ENCODE measurements around the gene UBB. TPM values are rescaled to one million over a fixed set of nuclear protein-coding genes. Genes with fewer than 3 reads are reported as not detected.

The UBB gene
- total RNA-seq, 2 experiments from 2014 or later = 1,291 to 2,854 TPM

GRCh38 chr17:16415031-16415924 is 34.4 kb downstream of the UBB start, which contains the start of gene TRPV2:
Gene TRPV2, plus strand, starts transcription at chr17:16415571. Its CDS starts 2,098 bp downstream, at chr17:16417669.
- Histone ChIP-seq H3K79me2 (ENCODE audit: insufficient read depth, low read depth, low read length) (no peaks in the 10 kb centered on the region), H2AFZ (ENCODE audit: low read length) (peak within 1 kb of the TSS; percentile 83; the same call in 1 of the 2 replicates), H4K20me1 (ENCODE audit: insufficient read depth, low read length) (no peaks in the 10 kb centered on the region), H3K4me2 (ENCODE audit: low read length) (peak within 1 kb of the TSS; percentile 94), H3K4me1 (ENCODE audit: insufficient read depth, low read length, poor library complexity, severe bottlenecking) (peaks cover 35% of the 10 kb centered on the region), H3K9me2 (ENCODE audit: insufficient read depth, low read length) (no peaks in the 10 kb centered on the region), H3K9me3 (ENCODE audit: low read length) (no peaks in the 10 kb centered on the region), H3K27ac (ENCODE audit: low read depth, low read length, poor library complexity, severe bottlenecking) (peak within 1 kb of the TSS; percentile 5), H3K36me3 (ENCODE audit: insufficient read depth, low read length) (peaks cover 7% of the 10 kb centered on the region; the same call in 1 of the 2 replicates), H3K4me3 (ENCODE audit: low read depth, low read length, poor library complexity, severe bottlenecking) (peak within 1 kb of the TSS; percentile 71)
- no peak for TF ChIP-seq EZH2phosphoT487 (IDR thresholded peaks at IDR 0.05; ENCODE audit: borderline replicate concordance, low read depth, low read length)
- peak; percentile 85 for TF ChIP-seq CTCF (conservative IDR thresholded peaks at IDR 0.05; ENCODE audit: low read length)
- intact Hi-C loops (cut with micrococcal nuclease; ENCODE audit: unreplicated experiment) = loop anchor here (1.0 kb wide), 2 partner anchors 29 to 52 kb away; no protein-coding TSS in a partner anchor
- no TSS peak for BruUV-seq (replicated peaks)
- CTCF ChIA-PET (ENCODE audit: unreplicated experiment) = interaction anchor here (0.6 to 1.5 kb wide), 4 partner anchors 10 to 51 kb away, joined by 3 to 9 read pairs (median 5); no protein-coding TSS in a partner anchor
- POLR2A ChIA-PET = interaction anchor here (0.5 to 1.6 kb wide), 5 partner anchors 17 to 60 kb away, joined by 3 to 6 read pairs (median 3); partner anchors contain the start of gene UBB
- peak; percentile 80 for DNase-seq (ENCODE audit: low spot score)

- peaks cover 7% of the 10 kb centered on the region; the same call in 1 of the 2 replicates for H3K36me3 ChIP-seq (ENCODE audit: insufficient read depth, low read length)
- BruUV-seq (replicated peaks) = no TSS peak
- no peaks in the 10 kb centered on the region for H3K79me2 ChIP-seq (ENCODE audit: insufficient read depth, low read depth, low read length)
- no peaks in the 10 kb centered on the region for H4K20me1 ChIP-seq (ENCODE audit: insufficient read depth, low read length)
- no peaks in the 10 kb centered on the region for H3K9me3 ChIP-seq (ENCODE audit: low read length)
- H3K4me3 ChIP-seq (ENCODE audit: low read depth, low read length, poor library complexity, severe bottlenecking) = no peak overlapping the region
- CTCF ChIA-PET (ENCODE audit: unreplicated experiment) = interaction anchor here (0.5 to 1.0 kb wide), 2 partner anchors 10 to 19 kb away, joined by 3 to 4 read pairs; no protein-coding TSS in a partner anchor
- POLR2A ChIA-PET = no interaction called here
- H2AFZ ChIP-seq (ENCODE audit: low read length) = no peak overlapping the region
- H3K4me1 ChIP-seq (ENCODE audit: insufficient read depth, low read length, poor library complexity, severe bottlenecking) = peaks cover 34% of the 10 kb centered on the region
- no peaks in the 10 kb centered on the region for H3K9me2 ChIP-seq (ENCODE audit: insufficient read depth, low read length)
- TF ChIP-seq EZH2phosphoT487 (IDR thresholded peaks at IDR 0.05; ENCODE audit: borderline replicate concordance, low read depth, low read length) (no peak), CTCF (conservative IDR thresholded peaks at IDR 0.05; ENCODE audit: low read length) (no peak)
- intact Hi-C loops (cut with micrococcal nuclease; ENCODE audit: unreplicated experiment) = no loop called here
- H3K4me2 ChIP-seq (ENCODE audit: low read length) = no peak overlapping the region
- DNase-seq (ENCODE audit: low spot score) = no peak
- no peak overlapping the region for H3K27ac ChIP-seq (ENCODE audit: low read depth, low read length, poor library complexity, severe bottlenecking)
Measured at GRCh38 chr17:16417399-16417798, 36.5 kb downstream of the UBB start.
